ENCODE measurements around the gene ZNF516.

The ZNF516 gene

GRCh38 chr18:76430636-76431035, 64.4 kb downstream of the ZNF516 start:
- TF ChIP-seq, protein P1, sequence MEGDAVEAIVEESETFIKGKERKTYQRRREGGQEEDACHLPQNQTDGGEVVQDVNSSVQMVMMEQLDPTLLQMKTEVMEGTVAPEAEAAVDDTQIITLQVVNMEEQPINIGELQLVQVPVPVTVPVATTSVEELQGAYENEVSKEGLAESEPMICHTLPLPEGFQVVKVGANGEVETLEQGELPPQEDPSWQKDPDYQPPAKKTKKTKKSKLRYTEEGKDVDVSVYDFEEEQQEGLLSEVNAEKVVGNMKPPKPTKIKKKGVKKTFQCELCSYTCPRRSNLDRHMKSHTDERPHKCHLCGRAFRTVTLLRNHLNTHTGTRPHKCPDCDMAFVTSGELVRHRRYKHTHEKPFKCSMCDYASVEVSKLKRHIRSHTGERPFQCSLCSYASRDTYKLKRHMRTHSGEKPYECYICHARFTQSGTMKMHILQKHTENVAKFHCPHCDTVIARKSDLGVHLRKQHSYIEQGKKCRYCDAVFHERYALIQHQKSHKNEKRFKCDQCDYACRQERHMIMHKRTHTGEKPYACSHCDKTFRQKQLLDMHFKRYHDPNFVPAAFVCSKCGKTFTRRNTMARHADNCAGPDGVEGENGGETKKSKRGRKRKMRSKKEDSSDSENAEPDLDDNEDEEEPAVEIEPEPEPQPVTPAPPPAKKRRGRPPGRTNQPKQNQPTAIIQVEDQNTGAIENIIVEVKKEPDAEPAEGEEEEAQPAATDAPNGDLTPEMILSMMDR (IDR thresholded peaks at IDR 0.05; ENCODE audit: low read depth, low read length): no peak
- H3K4me3 ChIP-seq (ENCODE audit: low read depth, low read length): no peak overlapping the region

- TF ChIP-seq, protein P1 (IDR thresholded peaks at IDR 0.05; ENCODE audit: low read depth, low read length): no peak
- H3K4me3 ChIP-seq (ENCODE audit: low read depth, low read length): no peak overlapping the region
Observed at GRCh38 chr18:76429262-76430126, 65.5 kb downstream of the ZNF516 start.

- no peak overlapping the region for H3K4me3 ChIP-seq (ENCODE audit: low read depth, low read length)
- TF ChIP-seq, protein P1 (IDR thresholded peaks at IDR 0.05; ENCODE audit: low read depth, low read length): no peak
Observed at GRCh38 chr18:76428396-76429261, 66.4 kb downstream of the ZNF516 start.

DNA sequence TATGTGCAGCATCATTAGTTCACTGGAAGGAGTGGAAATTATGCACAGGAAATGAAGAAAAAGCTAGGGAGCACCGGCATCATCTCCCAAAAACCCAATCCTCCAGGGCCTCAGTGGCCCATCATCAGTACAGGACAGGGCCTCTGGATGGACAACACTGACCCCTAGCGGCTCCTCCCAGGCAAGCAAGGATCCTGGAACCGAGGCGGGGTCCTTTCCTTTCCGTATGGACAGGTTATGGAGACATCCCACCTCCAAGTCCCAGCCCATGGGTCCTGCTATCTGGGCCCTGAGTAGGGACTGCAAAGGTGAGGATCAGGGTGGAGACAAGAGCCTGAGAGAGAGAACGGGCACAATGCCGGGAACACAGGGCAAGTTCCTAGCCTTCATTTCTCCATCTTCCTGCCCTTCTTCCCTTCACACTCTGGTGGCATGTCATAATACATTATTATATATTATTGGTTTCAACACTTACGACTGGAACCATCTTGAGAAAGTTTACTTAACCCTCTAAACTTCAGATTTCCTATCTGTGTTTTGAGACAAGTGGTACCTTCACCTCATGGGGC, 68.2 kb downstream of the ZNF516 start:
- no peak overlapping the region for H3K4me3 ChIP-seq (ENCODE audit: low read depth, low read length)
- TF ChIP-seq, protein P1 (IDR thresholded peaks at IDR 0.05; ENCODE audit: low read depth, low read length): peak; percentile 39; the same call in 1 of the 2 replicates

DNA sequence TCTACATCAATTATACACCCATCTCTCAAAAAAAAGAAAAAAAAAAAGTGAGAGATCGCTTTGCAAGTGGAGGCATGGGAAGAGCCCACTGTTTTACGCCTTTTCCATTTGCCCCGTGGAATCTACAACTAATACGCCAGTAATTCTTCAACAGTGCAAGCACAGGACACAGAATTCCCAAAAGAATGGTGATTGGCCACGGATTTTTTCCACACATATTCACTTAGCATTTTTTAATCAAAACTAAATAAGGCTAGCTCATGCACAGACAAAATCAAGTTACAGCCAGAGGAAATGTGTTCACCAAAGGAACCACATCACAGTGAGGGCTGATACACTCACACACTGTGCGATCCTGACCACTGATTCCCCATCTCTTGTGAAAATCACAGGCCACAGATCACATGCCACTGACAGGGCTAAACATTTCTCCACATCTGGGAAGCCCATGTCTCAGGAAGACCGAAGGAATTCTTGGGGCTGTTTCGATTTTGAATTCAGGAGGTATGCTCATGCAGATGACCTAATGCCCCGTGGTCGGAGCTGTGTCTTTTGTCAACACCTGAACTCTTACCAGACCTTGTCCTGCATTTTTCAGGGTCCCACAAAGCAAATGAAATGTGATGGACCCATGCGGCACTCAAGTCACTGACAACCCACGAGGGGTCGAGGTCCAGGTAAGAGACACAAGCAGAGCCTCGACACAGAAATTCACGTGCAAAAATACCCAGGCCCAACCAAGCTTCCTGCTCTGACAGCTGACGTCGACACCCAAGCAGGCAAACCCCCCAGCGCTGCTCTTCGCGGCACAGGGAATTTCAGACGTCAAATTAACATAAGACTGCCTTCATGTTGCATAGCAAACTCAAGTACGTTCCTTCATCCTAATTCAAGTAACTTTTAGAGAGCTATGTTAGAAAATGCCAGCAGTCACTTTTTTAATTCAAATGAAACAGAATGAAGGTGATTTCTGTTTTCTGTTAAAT, 69.6 kb downstream of the ZNF516 start:
- no peak overlapping the region for H3K4me3 ChIP-seq (ENCODE audit: low read depth, low read length)
- TF ChIP-seq, protein P1 (IDR thresholded peaks at IDR 0.05; ENCODE audit: low read depth, low read length): no peak

DNA sequence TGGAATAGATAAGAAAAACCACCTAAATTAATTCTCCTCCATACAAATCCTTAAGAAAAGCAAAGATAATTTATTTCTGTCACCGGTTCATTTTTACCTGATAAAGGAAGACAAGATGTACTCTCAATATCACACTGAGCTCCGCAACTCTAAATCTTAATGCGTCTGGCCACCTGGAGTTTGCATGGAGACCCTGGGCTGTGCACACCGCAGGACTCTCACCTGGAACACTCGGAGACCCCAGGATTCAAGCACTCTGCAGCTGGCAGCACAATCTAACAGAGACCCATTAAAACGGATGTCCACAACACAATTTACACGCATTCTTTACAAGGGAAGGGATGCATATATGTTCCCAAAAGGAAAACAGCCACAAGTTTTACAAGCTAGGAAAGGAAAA, 72.2 kb downstream of the ZNF516 start:
- TF ChIP-seq, protein P1 (IDR thresholded peaks at IDR 0.05; ENCODE audit: low read depth, low read length): no peak
- H3K4me3 ChIP-seq (ENCODE audit: low read depth, low read length): no peak overlapping the region
